ENCODE results near the gene SIT1.

Gene SIT1, protein sequence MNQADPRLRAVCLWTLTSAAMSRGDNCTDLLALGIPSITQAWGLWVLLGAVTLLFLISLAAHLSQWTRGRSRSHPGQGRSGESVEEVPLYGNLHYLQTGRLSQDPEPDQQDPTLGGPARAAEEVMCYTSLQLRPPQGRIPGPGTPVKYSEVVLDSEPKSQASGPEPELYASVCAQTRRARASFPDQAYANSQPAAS

GRCh38 chr9:35650341-35651158 lies at the start of gene SIT1:
TSS of gene SIT1 (minus strand) at chr9:35650931. CDS start at chr9:35650853, 78 bp downstream.
- no peak for DNase-seq (ENCODE audit: low spot score)

GRCh38 chr9:35700031-35700430 lies 49.3 kb upstream of the SIT1 start:
- no peak for DNase-seq (ENCODE audit: low spot score)

- DNase-seq (ENCODE audit: low spot score), result no peak
Measured at GRCh38 chr9:35698231-35698630, 47.5 kb upstream of the SIT1 start.

- DNase-seq (ENCODE audit: low spot score), result no peak
Measured at GRCh38 chr9:35697486-35697885, 46.8 kb upstream of the SIT1 start.

DNA sequence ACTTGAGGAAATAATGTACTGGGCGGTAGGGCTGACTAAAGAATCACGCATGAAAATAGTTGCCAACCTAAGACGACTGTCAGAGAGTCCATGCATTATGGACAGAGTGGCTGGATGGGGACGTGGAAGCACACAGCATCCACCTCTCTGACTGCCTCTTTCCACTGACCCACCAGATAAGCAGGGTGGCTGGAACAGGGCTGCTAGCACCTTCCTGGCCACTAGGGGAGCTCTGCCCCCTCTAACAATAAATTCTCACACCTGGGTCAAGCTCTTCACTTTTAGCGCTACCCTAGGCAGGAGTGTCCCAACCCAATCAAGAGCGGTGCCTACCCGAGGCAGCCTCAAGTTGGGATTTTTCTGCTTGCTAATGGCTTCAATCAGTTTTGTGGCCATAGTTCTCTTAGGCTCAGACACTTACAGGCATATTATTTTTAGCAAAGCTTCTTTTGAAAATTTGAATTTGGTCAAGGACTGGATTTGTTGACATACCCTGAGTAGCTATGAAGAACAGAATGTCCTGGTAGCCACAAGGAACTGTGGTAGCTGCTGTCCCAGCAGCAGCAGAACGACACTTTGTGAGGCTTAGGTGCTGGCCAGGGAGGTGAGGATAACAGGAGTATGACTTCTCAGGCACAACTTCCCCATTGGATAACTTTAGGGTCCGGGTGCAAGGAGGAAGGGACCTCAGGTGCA lies 45.9 kb upstream of the SIT1 start:
- peak; percentile 59 for DNase-seq (ENCODE audit: low spot score)

DNA sequence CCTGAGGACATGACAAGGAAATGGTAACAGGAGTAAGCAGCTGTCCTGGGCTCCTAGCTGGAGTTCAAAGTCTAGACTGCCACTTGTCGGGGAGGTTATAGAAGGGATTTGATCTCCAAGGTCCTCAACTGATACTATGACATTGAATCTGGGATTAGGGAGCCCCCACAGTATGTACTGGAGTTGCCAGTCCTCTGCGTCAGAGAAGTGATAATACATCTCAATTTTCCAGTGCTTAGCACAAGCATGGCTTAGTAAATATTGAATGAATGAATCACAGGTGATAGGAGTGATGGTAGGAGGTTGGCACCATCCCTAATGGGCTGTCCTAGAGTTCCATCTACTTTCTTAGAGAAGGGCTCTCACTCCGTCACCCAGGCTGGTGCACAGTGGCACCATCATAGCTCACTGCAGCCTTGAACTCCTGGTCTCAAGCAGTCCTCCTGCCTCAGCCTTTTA lies 45.2 kb upstream of the SIT1 start:
- DNase-seq (ENCODE audit: low spot score), result no peak

GRCh38 chr9:35691757-35692301 lies 41.1 kb upstream of the SIT1 start:
- no peak for DNase-seq (ENCODE audit: low spot score)

DNA sequence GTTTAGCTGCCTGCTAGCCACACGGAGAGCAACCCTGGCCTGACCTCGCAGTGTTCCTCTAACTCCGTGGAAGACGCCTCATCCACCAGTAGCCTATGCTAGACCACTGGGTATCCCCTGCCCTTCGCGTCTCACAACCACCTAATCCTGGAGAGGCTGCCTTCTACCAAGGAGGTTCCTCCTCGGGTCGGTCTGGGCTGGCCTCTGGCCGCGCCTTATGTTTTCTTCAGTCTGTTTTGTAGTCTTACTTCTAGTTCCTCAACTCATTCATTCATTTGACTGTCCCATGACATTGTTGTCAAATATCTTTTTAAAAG lies 40.6 kb upstream of the SIT1 start:
- DNase-seq (ENCODE audit: low spot score), result no peak

- peak; percentile 65 for DNase-seq (ENCODE audit: low spot score)
Measured at GRCh38 chr9:35690614-35691333, 40.0 kb upstream of the SIT1 start.

DNA sequence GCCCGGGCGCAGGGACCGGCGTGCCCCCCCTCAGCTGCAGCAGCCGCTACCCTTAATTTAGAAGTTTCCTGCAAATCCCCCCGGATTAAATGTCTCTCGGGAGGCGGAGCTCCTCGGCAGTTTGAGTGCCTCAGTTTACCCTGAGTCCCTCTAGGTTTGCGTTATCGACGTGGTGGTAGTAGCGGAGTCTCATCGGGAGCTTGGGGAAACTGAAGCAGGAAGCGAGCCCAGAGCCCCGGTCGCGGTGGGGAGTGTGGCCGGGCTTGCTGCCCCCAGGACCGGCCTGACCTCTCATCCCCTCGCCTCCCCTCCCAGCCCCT lies 39.5 kb upstream of the SIT1 start:
- DNase-seq (ENCODE audit: low spot score), result no peak

GRCh38 chr9:35689542-35690293 lies 39.0 kb upstream of the SIT1 start, which contains the start of gene TPM2:
TSS of gene TPM2 (minus strand) at chr9:35689925. CDS start at chr9:35689817, 108 bp downstream.
- no peak for DNase-seq (ENCODE audit: low spot score)

DNA sequence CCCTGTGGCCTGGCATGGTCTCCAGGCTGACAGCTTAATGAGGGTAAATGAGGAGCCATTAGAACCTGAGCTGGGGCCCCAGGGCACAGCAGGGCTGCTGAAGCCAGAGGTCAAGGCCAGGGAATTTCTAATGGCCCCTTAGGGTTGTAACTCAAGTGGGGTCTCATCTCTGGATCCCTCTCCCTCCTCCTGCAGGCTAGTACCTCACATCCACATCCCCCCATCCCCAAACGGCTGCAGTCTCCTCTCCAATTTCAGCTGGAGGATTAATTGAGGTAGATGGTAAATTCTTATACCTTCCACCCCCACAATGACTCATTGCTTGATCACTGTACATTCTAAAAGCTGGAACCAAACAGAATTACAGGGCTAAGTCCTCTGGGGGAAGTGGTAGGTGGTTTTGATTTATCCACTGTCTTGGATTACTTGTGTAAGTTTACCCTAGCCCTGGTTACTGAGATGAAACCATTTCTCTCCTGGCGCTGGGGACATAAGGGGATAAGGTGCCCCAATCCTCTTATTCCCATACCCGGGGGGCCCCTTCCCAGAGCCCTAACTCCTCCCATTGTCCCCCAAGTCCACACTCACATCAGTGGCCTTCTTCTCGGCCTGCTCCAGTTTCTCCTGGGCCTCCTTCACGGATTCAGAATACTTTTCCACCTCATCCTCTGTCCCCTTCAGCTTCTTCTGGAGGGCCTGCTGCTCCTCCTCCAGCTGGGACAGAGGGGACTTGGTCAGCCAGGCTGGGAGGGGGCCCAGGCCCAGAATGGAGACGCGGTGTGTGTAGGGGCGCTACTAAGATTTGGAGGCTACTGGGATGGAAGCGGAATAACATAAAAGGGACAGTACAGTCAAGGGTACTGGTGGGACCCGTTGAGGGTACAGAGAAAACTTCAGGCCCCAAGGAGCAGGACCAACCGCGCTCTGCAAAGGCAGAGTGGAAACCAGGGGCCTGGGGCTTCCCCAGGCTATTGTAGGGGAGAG lies 38.1 kb upstream of the SIT1 start:
- DNase-seq (ENCODE audit: low spot score), result no peak

- no peak for DNase-seq (ENCODE audit: low spot score)
Measured at GRCh38 chr9:35687972-35688557, 37.3 kb upstream of the SIT1 start.

DNA sequence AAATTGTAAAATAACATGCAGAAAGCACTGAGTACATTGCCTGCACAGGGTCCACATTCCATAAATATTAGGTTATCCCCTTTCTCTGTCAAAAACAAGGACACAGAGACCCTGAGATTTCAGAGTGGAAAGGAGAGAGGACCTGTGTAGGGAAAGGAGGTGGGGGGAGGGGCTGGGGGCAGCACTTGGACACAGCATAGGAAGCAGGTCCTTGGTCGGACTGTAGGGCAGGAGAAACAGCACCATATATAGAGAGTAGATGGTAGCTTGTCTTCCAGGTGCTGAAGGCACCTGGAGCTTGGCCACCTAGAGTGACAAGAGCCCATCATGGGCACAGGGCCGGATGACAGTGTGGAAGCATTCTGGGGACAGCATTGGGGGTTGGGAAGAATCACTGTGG lies 36.6 kb upstream of the SIT1 start:
- DNase-seq (ENCODE audit: low spot score), result no peak

GRCh38 chr9:35686222-35687203 lies 35.8 kb upstream of the SIT1 start:
- DNase-seq (ENCODE audit: low spot score), result no peak

DNA sequence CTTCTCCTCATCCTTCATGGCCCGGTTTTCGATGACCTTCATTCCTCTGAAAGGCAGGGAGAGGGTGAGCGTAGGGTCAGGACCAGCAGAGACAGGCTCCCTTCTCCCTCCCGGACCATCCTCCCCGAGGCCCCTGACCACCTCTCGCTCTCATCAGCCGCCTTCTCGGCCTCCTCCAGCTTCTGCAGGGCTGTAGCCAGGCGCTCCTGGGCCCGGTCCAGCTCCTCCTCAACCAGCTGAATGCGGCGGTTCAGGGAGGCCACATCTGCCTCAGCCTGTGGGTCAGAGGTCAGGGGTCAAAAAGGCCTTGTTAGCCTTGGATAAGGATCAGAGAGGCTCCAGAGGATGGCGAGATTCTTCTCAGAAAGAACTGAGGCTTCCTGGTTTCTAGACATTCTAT lies 34.8 kb upstream of the SIT1 start:
- DNase-seq (ENCODE audit: low spot score), result no peak

GRCh38 chr9:35684921-35685320 lies 34.2 kb upstream of the SIT1 start:
- no peak for DNase-seq (ENCODE audit: low spot score)

DNA sequence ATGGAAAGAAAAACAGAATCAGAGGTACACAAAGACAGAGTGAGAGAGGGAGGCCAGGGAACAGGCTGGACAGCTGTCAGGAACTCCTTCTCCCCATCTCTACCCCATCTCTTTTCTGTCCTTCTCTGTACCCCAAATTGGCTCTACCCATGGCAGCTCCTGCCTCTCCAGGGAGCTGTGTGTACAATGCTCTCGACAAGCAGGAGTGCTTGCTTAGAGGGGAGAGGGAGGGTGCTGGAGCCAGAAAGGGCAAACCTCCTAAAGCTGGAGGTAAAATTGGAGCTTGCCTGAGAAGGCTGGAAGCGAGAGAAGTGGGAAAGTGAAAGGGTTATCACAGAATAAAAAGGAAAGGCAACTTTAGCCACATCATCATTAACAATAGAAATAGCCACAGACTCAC lies 32.6 kb upstream of the SIT1 start:
- no peak for DNase-seq (ENCODE audit: low spot score)

Measured in Ammon's horn (tissue), 1 donor.